ENCODE data around the gene SCAMP1. TPM values are rescaled to one million over a fixed set of nuclear protein-coding genes. Genes with fewer than 3 reads are reported as not detected.
"Not testable (repeated sequence)": the region's sequence is repeated elsewhere in the genome, so short reads cannot be mapped to it uniquely, and the experiment has no call there.

The SCAMP1 gene
- total RNA-seq, 1 donor from 2014 or later: 51.8 TPM

GRCh38 chr5:78353520-78353919 lies 6.9 kb upstream of the SCAMP1 start:
- Mint-ChIP-seq H3K27me3 (ENCODE audit: low read depth) (no peaks in the 10 kb centered on the region), H3K27ac (ENCODE audit: unreplicated experiment) (no peak overlapping the region), H3K9me3 (ENCODE audit: low read depth) (no peaks in the 10 kb centered on the region), H3K4me1 (ENCODE audit: low read depth) (peaks cover 2% of the 10 kb centered on the region), H3K4me3 (ENCODE audit: unreplicated experiment) (no peak overlapping the region), H3K36me3 (ENCODE audit: low read depth) (peaks cover 4% of the 10 kb centered on the region)
- TF ChIP-seq CTCF (IDR thresholded peaks at IDR 0.05): no peak
- no peak for DNase-seq (ENCODE audit: low spot score)

- H3K27ac Mint-ChIP-seq (ENCODE audit: unreplicated experiment): no peak overlapping the region
- H3K9me3 Mint-ChIP-seq (ENCODE audit: low read depth): no peaks in the 10 kb centered on the region
- no peaks in the 10 kb centered on the region for H3K27me3 Mint-ChIP-seq (ENCODE audit: low read depth)
- no peak for DNase-seq (ENCODE audit: low spot score)
- H3K36me3 Mint-ChIP-seq (ENCODE audit: low read depth): peaks cover 6% of the 10 kb centered on the region
- peaks cover 9% of the 10 kb centered on the region for H3K4me1 Mint-ChIP-seq (ENCODE audit: low read depth)
- no peak overlapping the region for H3K4me3 Mint-ChIP-seq (ENCODE audit: unreplicated experiment)
- TF ChIP-seq CTCF (IDR thresholded peaks at IDR 0.05): no peak
Observed at GRCh38 chr5:78354066-78354670, 6.2 kb upstream of the SCAMP1 start.

GRCh38 chr5:78355561-78355960 lies 4.9 kb upstream of the SCAMP1 start:
- Mint-ChIP-seq H3K9me3 (ENCODE audit: low read depth) (no peaks in the 10 kb centered on the region), H3K27ac (ENCODE audit: unreplicated experiment) (no peak overlapping the region), H3K4me1 (ENCODE audit: low read depth) (peaks cover 15% of the 10 kb centered on the region), H3K27me3 (ENCODE audit: low read depth) (no peaks in the 10 kb centered on the region), H3K36me3 (ENCODE audit: low read depth) (peaks cover 7% of the 10 kb centered on the region), H3K4me3 (ENCODE audit: unreplicated experiment) (no peak overlapping the region)
- TF ChIP-seq CTCF (IDR thresholded peaks at IDR 0.05): no peak
- DNase-seq (ENCODE audit: low spot score): no peak

- H3K27me3 Mint-ChIP-seq (ENCODE audit: low read depth); DNase-seq (ENCODE audit: low spot score); H3K9me3 Mint-ChIP-seq (ENCODE audit: low read depth); H3K36me3 Mint-ChIP-seq (ENCODE audit: low read depth): not testable (repeated sequence)
- Mint-ChIP-seq H3K4me3 (ENCODE audit: unreplicated experiment) (peak overlapping the region; percentile 88), H3K27ac (ENCODE audit: unreplicated experiment) (peak overlapping the region; percentile 98), H3K4me1 (ENCODE audit: low read depth) (peaks cover 32% of the 10 kb centered on the region)
Observed at GRCh38 chr5:78359455-78359830, 974 bp upstream of the SCAMP1 start.

GRCh38 chr5:78360674-78360923 lies 182 bp downstream of the SCAMP1 start:
- H3K27ac Mint-ChIP-seq (ENCODE audit: unreplicated experiment): peak overlapping the region; percentile 87
- H3K4me3 Mint-ChIP-seq (ENCODE audit: unreplicated experiment): peak overlapping the region; percentile 88
- no peaks in the 10 kb centered on the region for H3K9me3 Mint-ChIP-seq (ENCODE audit: low read depth)
- TF ChIP-seq CTCF (IDR thresholded peaks at IDR 0.05): no peak
- peaks cover 32% of the 10 kb centered on the region for H3K4me1 Mint-ChIP-seq (ENCODE audit: low read depth)
- H3K36me3 Mint-ChIP-seq (ENCODE audit: low read depth): peaks cover 7% of the 10 kb centered on the region
- DNase-seq (ENCODE audit: low spot score): no peak
- H3K27me3 Mint-ChIP-seq (ENCODE audit: low read depth): no peaks in the 10 kb centered on the region

GRCh38 chr5:78360924-78361630 lies 660 bp downstream of the SCAMP1 start:
- peaks cover 7% of the 10 kb centered on the region for H3K36me3 Mint-ChIP-seq (ENCODE audit: low read depth)
- H3K27me3 Mint-ChIP-seq (ENCODE audit: low read depth): no peaks in the 10 kb centered on the region
- H3K4me3 Mint-ChIP-seq (ENCODE audit: unreplicated experiment): peak overlapping the region; percentile 88
- H3K4me1 Mint-ChIP-seq (ENCODE audit: low read depth): peaks cover 32% of the 10 kb centered on the region
- H3K9me3 Mint-ChIP-seq (ENCODE audit: low read depth): no peaks in the 10 kb centered on the region
- peak; percentile 65 for TF ChIP-seq CTCF (IDR thresholded peaks at IDR 0.05)
- no peak for DNase-seq (ENCODE audit: low spot score)
- peak overlapping the region; percentile 87 for H3K27ac Mint-ChIP-seq (ENCODE audit: unreplicated experiment)
